Measurements from ENCODE around the gene CHODL.

Gene CHODL

DNA sequence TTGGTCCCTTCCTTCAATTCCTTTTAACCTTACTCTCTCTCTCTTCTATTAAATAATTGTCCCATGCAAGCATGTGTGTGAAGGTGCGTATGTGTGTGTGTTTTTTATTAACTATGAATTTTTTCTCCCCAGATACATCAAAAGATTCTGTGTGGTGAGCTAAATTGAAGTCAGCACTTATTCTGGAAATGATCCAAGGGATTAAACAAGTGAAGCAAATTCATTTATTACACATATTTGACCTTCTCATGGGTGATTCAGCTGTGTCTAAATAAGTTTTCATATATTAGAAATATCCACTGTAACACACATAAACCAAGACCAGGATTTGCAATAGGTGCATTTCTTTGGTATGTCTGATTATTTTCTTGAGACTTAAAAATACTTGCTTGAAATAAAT, 24.3 kb downstream of the CHODL start:
- Mint-ChIP-seq H3K27ac (no peak overlapping the region), H3K9me3 (peaks cover 4% of the 10 kb centered on the region), H3K4me3 (no peak overlapping the region), H3K27me3 (ENCODE audit: low read depth, poor library complexity) (no peaks in the 10 kb centered on the region), H3K36me3 (ENCODE audit: low read depth) (no peaks in the 10 kb centered on the region), H3K4me1 (no peaks in the 10 kb centered on the region)
- DNase-seq = no peak
- TF ChIP-seq, protein P1, sequence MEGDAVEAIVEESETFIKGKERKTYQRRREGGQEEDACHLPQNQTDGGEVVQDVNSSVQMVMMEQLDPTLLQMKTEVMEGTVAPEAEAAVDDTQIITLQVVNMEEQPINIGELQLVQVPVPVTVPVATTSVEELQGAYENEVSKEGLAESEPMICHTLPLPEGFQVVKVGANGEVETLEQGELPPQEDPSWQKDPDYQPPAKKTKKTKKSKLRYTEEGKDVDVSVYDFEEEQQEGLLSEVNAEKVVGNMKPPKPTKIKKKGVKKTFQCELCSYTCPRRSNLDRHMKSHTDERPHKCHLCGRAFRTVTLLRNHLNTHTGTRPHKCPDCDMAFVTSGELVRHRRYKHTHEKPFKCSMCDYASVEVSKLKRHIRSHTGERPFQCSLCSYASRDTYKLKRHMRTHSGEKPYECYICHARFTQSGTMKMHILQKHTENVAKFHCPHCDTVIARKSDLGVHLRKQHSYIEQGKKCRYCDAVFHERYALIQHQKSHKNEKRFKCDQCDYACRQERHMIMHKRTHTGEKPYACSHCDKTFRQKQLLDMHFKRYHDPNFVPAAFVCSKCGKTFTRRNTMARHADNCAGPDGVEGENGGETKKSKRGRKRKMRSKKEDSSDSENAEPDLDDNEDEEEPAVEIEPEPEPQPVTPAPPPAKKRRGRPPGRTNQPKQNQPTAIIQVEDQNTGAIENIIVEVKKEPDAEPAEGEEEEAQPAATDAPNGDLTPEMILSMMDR (IDR thresholded peaks at IDR 0.05) = no peak

GRCh38 chr21:18269856-18270255, 25.2 kb downstream of the CHODL start:
- no peak for DNase-seq
- Mint-ChIP-seq H3K4me3 (no peak overlapping the region), H3K4me1 (no peaks in the 10 kb centered on the region), H3K27me3 (ENCODE audit: low read depth, poor library complexity) (no peaks in the 10 kb centered on the region), H3K9me3 (peaks cover 4% of the 10 kb centered on the region), H3K36me3 (ENCODE audit: low read depth) (no peaks in the 10 kb centered on the region), H3K27ac (no peak overlapping the region)
- TF ChIP-seq, protein P1 (IDR thresholded peaks at IDR 0.05) = no peak

GRCh38 chr21:18273400-18273799, 28.8 kb downstream of the CHODL start:
- Mint-ChIP-seq H3K4me1 (no peaks in the 10 kb centered on the region), H3K9me3 (peaks cover 4% of the 10 kb centered on the region)

DNA sequence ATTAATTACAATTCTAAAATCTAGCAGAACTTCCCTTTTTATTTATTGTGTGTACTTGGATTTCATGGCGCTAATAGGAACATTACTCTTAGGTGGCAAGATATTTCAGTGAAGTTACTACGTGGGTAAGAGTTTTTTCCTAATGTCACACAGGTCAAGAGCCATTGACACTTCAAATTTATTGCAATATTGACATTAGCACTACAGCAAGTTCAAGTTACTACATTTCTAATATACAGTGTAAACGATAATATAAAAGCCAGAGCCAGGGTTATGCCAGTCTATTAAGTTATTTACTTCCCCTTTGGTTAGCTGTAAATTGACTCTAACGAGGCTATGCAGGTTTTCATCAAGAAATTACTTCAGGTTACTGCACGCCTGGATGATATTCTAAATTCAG, 29.7 kb downstream of the CHODL start:
- no peaks in the 10 kb centered on the region for H3K27me3 Mint-ChIP-seq (ENCODE audit: low read depth, poor library complexity)
- H3K36me3 Mint-ChIP-seq (ENCODE audit: low read depth) = no peaks in the 10 kb centered on the region
- peaks cover 4% of the 10 kb centered on the region for H3K9me3 Mint-ChIP-seq
- no peak for DNase-seq
- no peaks in the 10 kb centered on the region for H3K4me1 Mint-ChIP-seq
- no peak overlapping the region for H3K4me3 Mint-ChIP-seq
- H3K27ac Mint-ChIP-seq = no peak overlapping the region
- TF ChIP-seq, protein P1 (IDR thresholded peaks at IDR 0.05) = no peak

More at GRCh38 chr21:18273400-18273799, 28.8 kb downstream of the CHODL start:
- Mint-ChIP-seq H3K27me3 (ENCODE audit: low read depth, poor library complexity) (no peaks in the 10 kb centered on the region), H3K27ac (no peak overlapping the region), H3K4me3 (no peak overlapping the region), H3K36me3 (ENCODE audit: low read depth) (no peaks in the 10 kb centered on the region)
- TF ChIP-seq, protein P1 (IDR thresholded peaks at IDR 0.05) = no peak
- DNase-seq = no peak

- H3K27ac Mint-ChIP-seq = no peak overlapping the region
- TF ChIP-seq, protein P1 (IDR thresholded peaks at IDR 0.05) = no peak
- DNase-seq = no peak
- H3K36me3 Mint-ChIP-seq (ENCODE audit: low read depth) = no peaks in the 10 kb centered on the region
- no peak overlapping the region for H3K4me3 Mint-ChIP-seq
- H3K27me3 Mint-ChIP-seq (ENCODE audit: low read depth, poor library complexity) = peaks cover 3% of the 10 kb centered on the region
- H3K9me3 Mint-ChIP-seq = peaks cover 8% of the 10 kb centered on the region
- H3K4me1 Mint-ChIP-seq = no peaks in the 10 kb centered on the region
These were observed 31.1 kb downstream of the CHODL start for GRCh38 chr21:18275781-18276180.

- H3K9me3 Mint-ChIP-seq = peaks cover 8% of the 10 kb centered on the region
- H3K36me3 Mint-ChIP-seq (ENCODE audit: low read depth) = no peaks in the 10 kb centered on the region
- no peaks in the 10 kb centered on the region for H3K4me1 Mint-ChIP-seq
- DNase-seq = no peak
- TF ChIP-seq, protein P1 (IDR thresholded peaks at IDR 0.05) = no peak
- no peak overlapping the region for H3K27ac Mint-ChIP-seq
- no peak overlapping the region for H3K4me3 Mint-ChIP-seq
- peaks cover 7% of the 10 kb centered on the region for H3K27me3 Mint-ChIP-seq (ENCODE audit: low read depth, poor library complexity)
These were observed 40.7 kb downstream of the CHODL start for GRCh38 chr21:18285379-18285778.

Data from nephron progenitor cell (in vitro differentiated cells).